ENCODE measurements around the gene FAF1.

The FAF1 gene

DNA sequence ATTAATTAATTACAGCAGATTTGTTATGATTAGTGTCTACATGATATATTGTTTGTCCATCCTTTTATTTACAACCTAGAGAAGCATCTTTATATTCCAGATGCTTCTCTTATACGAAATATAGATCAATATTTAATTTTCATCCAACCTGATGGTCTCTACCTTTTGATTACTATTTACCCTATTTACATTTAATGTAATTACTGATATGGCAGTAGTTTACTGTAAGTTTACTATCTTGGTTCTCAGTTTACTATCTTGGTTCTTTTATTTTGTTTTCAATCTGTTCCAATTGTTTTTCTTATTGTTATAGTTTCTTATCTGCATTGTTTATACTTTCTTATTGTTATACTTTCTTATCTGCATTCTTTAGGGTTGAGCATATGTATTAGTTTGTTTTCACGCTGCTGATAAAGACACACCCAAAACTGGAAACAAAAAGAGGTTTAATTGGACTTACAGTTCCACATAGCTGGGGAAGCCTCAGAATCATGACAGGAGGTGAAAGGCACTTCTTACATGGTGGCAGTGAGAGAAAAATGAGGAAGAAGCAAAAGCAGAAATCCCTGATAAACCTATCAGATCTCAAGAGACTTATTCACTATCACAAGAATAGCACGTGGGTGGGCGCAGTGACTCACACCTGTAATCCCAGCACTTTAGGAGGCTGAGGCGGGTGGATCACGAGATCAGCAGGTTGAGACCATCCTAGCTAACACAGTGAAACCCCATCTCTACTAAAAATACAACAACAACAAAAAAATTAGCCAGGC lies 28.9 kb downstream of the FAF1 start:
- DNase-seq (ENCODE audit: low read depth), result no peak
- TF ChIP-seq, protein P1, sequence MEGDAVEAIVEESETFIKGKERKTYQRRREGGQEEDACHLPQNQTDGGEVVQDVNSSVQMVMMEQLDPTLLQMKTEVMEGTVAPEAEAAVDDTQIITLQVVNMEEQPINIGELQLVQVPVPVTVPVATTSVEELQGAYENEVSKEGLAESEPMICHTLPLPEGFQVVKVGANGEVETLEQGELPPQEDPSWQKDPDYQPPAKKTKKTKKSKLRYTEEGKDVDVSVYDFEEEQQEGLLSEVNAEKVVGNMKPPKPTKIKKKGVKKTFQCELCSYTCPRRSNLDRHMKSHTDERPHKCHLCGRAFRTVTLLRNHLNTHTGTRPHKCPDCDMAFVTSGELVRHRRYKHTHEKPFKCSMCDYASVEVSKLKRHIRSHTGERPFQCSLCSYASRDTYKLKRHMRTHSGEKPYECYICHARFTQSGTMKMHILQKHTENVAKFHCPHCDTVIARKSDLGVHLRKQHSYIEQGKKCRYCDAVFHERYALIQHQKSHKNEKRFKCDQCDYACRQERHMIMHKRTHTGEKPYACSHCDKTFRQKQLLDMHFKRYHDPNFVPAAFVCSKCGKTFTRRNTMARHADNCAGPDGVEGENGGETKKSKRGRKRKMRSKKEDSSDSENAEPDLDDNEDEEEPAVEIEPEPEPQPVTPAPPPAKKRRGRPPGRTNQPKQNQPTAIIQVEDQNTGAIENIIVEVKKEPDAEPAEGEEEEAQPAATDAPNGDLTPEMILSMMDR (IDR thresholded peaks at IDR 0.05; ENCODE audit: control insufficient read depth, insufficient read depth, low read depth, low read length, missing control alignments), result no peak
- H3K4me3 ChIP-seq (ENCODE audit: control insufficient read depth, low read depth, low read length), result no peak overlapping the region

DNA sequence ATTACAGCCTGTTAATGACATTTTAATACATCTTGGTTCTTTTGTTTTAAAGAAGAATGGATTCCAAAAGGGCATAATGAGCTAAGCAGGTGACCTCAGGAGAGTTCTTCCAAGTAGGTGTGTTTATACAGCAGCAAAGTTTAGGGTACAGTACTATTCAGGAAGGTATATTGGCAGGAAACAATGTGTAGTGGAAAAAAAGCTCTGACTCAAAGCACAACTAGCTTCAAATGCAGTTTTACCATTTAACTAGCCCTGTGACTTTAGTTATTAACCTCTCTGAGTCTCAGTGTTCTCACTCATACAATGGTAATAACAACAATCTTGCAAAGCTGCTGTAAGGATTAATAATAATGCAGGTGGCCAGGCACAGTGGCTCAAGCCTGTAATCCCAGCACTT lies 29.9 kb downstream of the FAF1 start:
- TF ChIP-seq, protein P1 (IDR thresholded peaks at IDR 0.05; ENCODE audit: control insufficient read depth, insufficient read depth, low read depth, low read length, missing control alignments), result no peak
- no peak overlapping the region for H3K4me3 ChIP-seq (ENCODE audit: control insufficient read depth, low read depth, low read length)
- no peak for DNase-seq (ENCODE audit: low read depth)

DNA sequence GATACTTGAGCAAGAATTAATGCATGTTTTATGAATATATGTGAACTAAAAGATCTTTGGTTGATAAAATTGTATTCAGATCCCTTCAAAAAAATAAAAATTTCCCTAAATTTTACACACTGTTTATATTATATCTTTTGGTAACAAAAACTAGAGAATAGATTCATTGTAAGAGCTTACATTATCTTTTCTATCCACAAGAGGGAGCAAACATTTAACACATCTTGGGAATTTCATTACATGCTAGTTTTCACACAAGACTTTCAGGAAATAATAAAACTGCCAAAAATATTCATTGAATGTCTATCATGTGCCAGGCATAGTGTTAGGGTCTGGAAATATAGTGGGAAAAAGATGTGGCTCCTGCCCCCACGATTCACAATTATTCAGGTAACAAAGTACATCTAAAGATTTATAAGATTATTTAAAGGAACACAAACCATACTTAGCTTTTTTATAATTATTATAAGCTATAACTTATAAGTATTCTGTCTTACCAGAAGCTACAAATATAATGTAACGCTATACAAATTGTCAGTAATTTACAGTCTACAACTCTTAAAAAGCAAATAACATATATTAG lies 30.6 kb downstream of the FAF1 start:
- TF ChIP-seq, protein P1 (IDR thresholded peaks at IDR 0.05; ENCODE audit: control insufficient read depth, insufficient read depth, low read depth, low read length, missing control alignments), result peak; percentile 29
- DNase-seq (ENCODE audit: low read depth), result peak; percentile 18
- no peak overlapping the region for H3K4me3 ChIP-seq (ENCODE audit: control insufficient read depth, low read depth, low read length)

DNA sequence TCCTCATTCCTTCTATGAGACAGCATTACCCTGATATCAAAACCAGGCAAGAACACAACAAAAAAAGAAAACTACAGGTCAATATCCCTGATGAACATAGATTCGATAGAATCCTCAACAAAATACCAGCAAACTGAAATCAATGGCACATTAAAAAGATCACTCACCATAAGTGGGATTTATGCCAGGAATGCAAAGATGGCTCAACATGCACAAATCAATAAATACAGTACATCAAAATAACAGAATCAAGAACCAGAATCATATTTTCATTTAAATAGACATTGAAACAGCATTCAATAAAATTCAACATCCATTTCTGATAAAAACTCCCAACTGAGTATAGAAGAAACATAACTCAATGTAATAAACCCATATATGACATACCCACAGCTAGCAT lies 36.5 kb downstream of the FAF1 start:
- TF ChIP-seq, protein P1 (IDR thresholded peaks at IDR 0.05; ENCODE audit: control insufficient read depth, insufficient read depth, low read depth, low read length, missing control alignments), result no peak
- no peak for DNase-seq (ENCODE audit: low read depth)
- H3K4me3 ChIP-seq (ENCODE audit: control insufficient read depth, low read depth, low read length), result no peak overlapping the region

DNA sequence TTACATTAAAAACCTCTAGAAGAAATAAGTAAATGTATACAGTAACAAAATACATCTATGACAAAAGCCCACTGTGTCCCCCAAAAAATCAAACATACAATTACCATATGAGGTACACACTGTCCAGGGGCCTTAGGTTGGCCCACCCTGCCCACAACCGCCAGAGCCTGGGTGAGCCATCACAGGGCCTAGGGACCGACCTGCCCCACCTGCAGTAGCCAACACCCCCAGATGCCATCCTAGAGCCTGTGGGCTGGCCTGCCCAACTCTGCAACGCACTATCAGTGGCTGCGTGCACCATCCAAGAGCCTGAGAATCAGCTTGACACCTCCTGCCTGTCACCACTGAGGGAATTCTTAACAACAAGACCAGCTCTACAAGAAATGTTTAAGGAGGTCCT lies 39.0 kb downstream of the FAF1 start:
- no peak overlapping the region for H3K4me3 ChIP-seq (ENCODE audit: control insufficient read depth, low read depth, low read length)
- TF ChIP-seq, protein P1 (IDR thresholded peaks at IDR 0.05; ENCODE audit: control insufficient read depth, insufficient read depth, low read depth, low read length, missing control alignments), result no peak
- no peak for DNase-seq (ENCODE audit: low read depth)

DNA sequence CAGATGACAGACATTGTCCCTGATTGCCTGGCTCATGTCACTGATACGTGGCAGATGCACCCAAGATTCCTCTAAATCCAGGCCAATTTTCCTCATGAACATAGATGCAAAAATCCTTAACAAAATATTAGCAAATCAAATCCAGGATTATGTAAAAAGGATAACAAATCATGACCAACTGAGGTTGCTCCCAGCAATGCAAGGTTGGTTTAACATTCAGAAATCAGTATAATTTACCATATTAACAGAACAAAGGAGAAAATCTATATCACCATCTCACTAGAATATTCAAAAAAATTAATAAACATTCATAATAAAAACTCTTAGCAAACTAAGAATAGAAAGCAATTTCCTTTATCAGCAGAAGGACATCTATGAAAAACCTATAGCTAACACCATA lies 39.7 kb downstream of the FAF1 start:
- H3K4me3 ChIP-seq (ENCODE audit: control insufficient read depth, low read depth, low read length), result no peak overlapping the region
- DNase-seq (ENCODE audit: low read depth), result no peak
- TF ChIP-seq, protein P1 (IDR thresholded peaks at IDR 0.05; ENCODE audit: control insufficient read depth, insufficient read depth, low read depth, low read length, missing control alignments), result no peak

All from AG09309 (cell line).